Cardiac fibroblast (primary cell): ENCODE results near the gene DVL1.

ENCODE experiments used
- DNase-seq, 2 donors: peaks; one replicate each; pipeline versions ENCODE4 v3.0.0 to v3.0.0-alpha.2; 2010; ENCODE audit warnings: low read depth in 2 of 2
- H3K4me3 ChIP-seq, 2 donors: replicated peaks in 1 of 2; 1 replicate in 1 of 2; 2 replicates in 1 of 2; pipeline ENCODE4 v1.5.1; 2011; ENCODE audit warnings: low read depth in 2 of 2, low read length in 2 of 2, mild to moderate bottlenecking in 2 of 2, moderate library complexity in 1 of 2
- CTCF ChIP-seq: IDR thresholded peaks from one replicate; pipeline ENCODE4 v1.5.1; 2011; ENCODE audit warnings: low read depth, mild to moderate bottlenecking, low read length, inconsistent platforms

DVL1 gene

GRCh38 chr1:1294250-1294890 is 54.8 kb downstream of the DVL1 start:
- no peak overlapping the region for H3K4me3 ChIP-seq
- no peak for TF ChIP-seq CTCF
- no peak for DNase-seq

- no peak overlapping the region for H3K4me3 ChIP-seq
- TF ChIP-seq CTCF: no peak
- no peak for DNase-seq
Observed at GRCh38 chr1:1293263-1294249, 55.7 kb downstream of the DVL1 start.

- TF ChIP-seq CTCF: no peak
- no peak overlapping the region for H3K4me3 ChIP-seq
- no peak for DNase-seq
Observed at GRCh38 chr1:1292851-1293250, 56.4 kb downstream of the DVL1 start.

GRCh38 chr1:1292442-1292779 is 56.8 kb downstream of the DVL1 start:
- TF ChIP-seq CTCF: no peak
- DNase-seq: no peak
- H3K4me3 ChIP-seq: no peak overlapping the region

GRCh38 chr1:1291548-1292441 is 57.4 kb downstream of the DVL1 start:
- H3K4me3 ChIP-seq: no peak overlapping the region
- peak; percentile 65 for TF ChIP-seq CTCF
- peak; percentile 73 to 74 for DNase-seq

- DNase-seq: no peak
- no peak overlapping the region for H3K4me3 ChIP-seq
- no peak for TF ChIP-seq CTCF
Observed at GRCh38 chr1:1291023-1291528, 58.1 kb downstream of the DVL1 start.
